Measurements from ENCODE around the gene PHF20.
A peak's percentile ranks its signal among the peaks of the same experiment; 100 is the strongest.

Gene PHF20

DNA sequence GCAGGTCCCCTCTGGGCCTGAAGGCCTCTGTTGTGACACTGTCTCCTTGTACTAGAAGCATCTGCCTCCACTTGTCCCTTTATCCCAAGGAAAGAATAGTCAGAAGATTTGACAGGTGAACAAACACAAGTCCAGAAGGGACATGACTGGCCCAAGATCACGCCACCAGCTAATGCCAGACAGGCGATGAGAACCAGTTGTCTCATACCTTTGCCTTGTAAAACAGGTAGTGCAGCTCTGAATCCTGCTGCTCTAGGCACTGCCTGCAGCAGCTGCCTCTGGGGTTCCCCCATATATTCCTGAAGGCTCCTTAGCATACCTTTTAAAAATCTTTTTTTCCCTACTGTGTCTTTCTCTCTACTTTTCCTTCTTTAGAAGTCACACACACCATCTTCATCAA, 157.5 kb downstream of the PHF20 start:
- H3K27ac ChIP-seq, result no peak overlapping the region
- no peak for DNase-seq (ENCODE audit: low spot score)
- TF ChIP-seq CTCF (IDR thresholded peaks at IDR 0.05), result no peak
- no peak overlapping the region for H3K4me3 ChIP-seq

GRCh38 chr20:35934050-35934449, 162.2 kb downstream of the PHF20 start:
- no peak overlapping the region for H3K4me3 ChIP-seq
- DNase-seq (ENCODE audit: low spot score), result no peak
- H3K27ac ChIP-seq, result no peak overlapping the region
- no peak for TF ChIP-seq CTCF (IDR thresholded peaks at IDR 0.05)

DNA sequence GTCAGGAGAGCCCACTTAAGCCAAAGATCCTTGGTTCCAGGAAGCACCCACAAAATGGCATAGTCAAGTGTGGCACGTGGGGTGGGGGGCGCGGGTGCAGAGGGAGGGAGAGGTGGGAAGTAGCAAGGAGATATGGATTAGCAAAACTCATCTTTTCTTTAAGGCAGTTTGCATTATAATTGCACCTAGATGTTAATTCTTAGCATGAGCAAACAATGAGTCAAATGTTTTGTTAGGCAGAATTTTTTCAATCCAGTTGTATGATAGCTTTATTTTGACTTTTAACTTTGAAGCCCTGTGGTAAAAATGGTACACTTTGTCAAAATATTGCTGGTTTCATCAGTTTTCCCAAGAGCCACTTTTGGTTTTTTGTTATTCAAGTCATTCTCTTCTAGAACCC, 167.4 kb downstream of the PHF20 start:
- H3K27ac ChIP-seq, result no peak overlapping the region
- no peak for DNase-seq (ENCODE audit: low spot score)
- no peak overlapping the region for H3K4me3 ChIP-seq
- no peak for TF ChIP-seq CTCF (IDR thresholded peaks at IDR 0.05)

GRCh38 chr20:35941620-35942019, 169.8 kb downstream of the PHF20 start:
- no peak overlapping the region for H3K4me3 ChIP-seq
- no peak overlapping the region for H3K27ac ChIP-seq
- DNase-seq (ENCODE audit: low spot score), result no peak
- no peak for TF ChIP-seq CTCF (IDR thresholded peaks at IDR 0.05)

DNA sequence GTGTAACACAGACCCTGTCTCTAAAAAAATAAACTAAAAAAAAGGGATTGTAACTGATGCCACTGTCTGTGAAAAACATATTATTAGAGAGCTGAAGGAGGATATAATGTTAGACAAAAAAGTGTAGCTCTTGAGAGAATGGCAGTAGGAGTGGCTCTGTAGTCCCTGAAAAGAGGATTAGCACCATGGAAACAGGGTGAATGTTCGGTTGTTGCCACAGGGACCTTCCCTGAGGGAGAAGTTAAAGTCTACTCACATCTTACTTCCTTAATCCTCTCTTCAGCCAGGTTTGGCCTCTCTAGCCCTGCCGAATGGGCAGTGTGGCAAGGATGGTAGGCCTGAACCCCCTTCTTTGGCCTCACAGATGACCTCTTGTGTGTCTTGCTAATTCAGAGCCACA, 170.4 kb downstream of the PHF20 start:
- Histone ChIP-seq H3K4me3 (no peak overlapping the region), H3K27ac (no peak overlapping the region)
- no peak for DNase-seq (ENCODE audit: low spot score)
- no peak for TF ChIP-seq CTCF (IDR thresholded peaks at IDR 0.05)

DNA sequence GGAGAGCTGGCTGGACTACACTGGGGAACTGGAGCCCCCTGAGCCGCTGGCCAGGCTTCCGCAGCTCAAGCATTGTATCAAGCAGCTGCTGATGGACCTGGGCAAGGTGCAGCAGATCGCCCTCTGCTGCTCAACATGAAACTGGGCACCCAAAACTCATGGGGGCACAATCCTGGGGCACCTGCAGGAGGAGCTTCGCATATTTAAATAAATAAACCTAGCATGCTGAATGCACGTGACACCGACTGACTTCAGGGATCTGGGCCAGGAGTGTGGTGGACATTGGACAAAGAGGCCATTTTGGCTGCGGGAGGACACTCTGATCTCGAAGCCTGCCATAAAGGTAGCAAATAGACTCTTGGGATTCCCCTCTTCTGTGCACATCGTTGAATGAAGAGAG, 175.7 kb downstream of the PHF20 start:
- Histone ChIP-seq H3K4me3 (no peak overlapping the region), H3K27ac (peak overlapping the region in 1 of 2 donors; percentile 56)
- no peak for TF ChIP-seq CTCF (IDR thresholded peaks at IDR 0.05)
- DNase-seq (ENCODE audit: low spot score), result no peak

DNA sequence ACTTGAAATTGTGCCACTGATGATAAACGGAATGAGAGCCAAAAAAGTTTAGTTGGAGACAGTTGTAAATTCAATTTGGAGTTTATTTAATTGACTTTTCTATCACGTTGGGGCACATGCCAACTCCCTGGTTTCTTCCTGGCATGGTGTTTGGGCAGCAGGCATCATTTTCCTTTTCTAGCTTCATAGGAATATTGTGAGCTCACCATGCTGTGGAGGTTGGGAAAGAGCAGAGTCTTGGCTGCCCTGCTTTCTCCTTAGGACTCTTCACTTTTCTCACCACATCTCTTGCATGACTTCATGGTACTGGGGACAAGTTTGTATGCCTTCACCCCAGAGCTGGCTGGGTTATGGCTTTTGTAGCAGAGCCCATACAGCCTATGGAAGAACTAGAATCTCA, 176.1 kb downstream of the PHF20 start:
- Histone ChIP-seq H3K4me3 (no peak overlapping the region), H3K27ac (peak overlapping the region in 1 of 2 donors; percentile 56)
- DNase-seq (ENCODE audit: low spot score), result no peak
- TF ChIP-seq CTCF (IDR thresholded peaks at IDR 0.05), result no peak
